CD4-positive, alpha-beta T cell treated with Interleukin-2 at 100 ng/mL for 4 hours (primary cell): Measurements from ENCODE around the gene CYTH1.
A peak's percentile ranks its signal among the peaks of the same experiment; 100 is the strongest.

ENCODE experiments used
- DNase-seq: peaks from one replicate; pipeline ENCODE4 v3.0.0-alpha.2; 2020; ENCODE audit warnings: low spot score

CYTH1 gene

GRCh38 chr17:78645421-78646295 lies 136.4 kb downstream of the CYTH1 start:
- peak; percentile 52 for DNase-seq

GRCh38 chr17:78644931-78645351 lies 137.1 kb downstream of the CYTH1 start:
- DNase-seq, result no peak

GRCh38 chr17:78644224-78644623 lies 137.8 kb downstream of the CYTH1 start:
- DNase-seq, result no peak

GRCh38 chr17:78643326-78643725 lies 138.7 kb downstream of the CYTH1 start:
- no peak for DNase-seq

- DNase-seq, result no peak
Observed at GRCh38 chr17:78642707-78643106, 139.4 kb downstream of the CYTH1 start.

GRCh38 chr17:78641666-78642065 lies 140.4 kb downstream of the CYTH1 start:
- DNase-seq, result no peak

GRCh38 chr17:78641243-78641642 lies 140.8 kb downstream of the CYTH1 start:
- no peak for DNase-seq

GRCh38 chr17:78640700-78641099 lies 141.4 kb downstream of the CYTH1 start:
- no peak for DNase-seq

GRCh38 chr17:78637643-78638420 lies 144.2 kb downstream of the CYTH1 start:
- no peak for DNase-seq

GRCh38 chr17:78637146-78637545 lies 144.9 kb downstream of the CYTH1 start:
- no peak for DNase-seq

- DNase-seq, result no peak
Observed at GRCh38 chr17:78634154-78634553, 147.9 kb downstream of the CYTH1 start.

- DNase-seq, result no peak
Observed at GRCh38 chr17:78629436-78629995, 152.6 kb downstream of the CYTH1 start.

- no peak for DNase-seq
Observed at GRCh38 chr17:78628547-78629435, 153.3 kb downstream of the CYTH1 start.

- no peak for DNase-seq
Observed at GRCh38 chr17:78624324-78625151, 157.5 kb downstream of the CYTH1 start.
